K562 (cell line): ENCODE measurements around the gene GADL1. TPM values are rescaled to one million over a fixed set of nuclear protein-coding genes. Genes with fewer than 3 reads are reported as not detected.

Experiments used
- ATAC-seq: fragments of 200-7000 bp; cut with Tn5 transposase; 3 replicates; pipeline ENCODE4 v1.9.1; 2020; ENCODE audit warnings: moderate library complexity
- BruUV-seq: library from RNA; stranded (reverse); fragments of 400-500 nt; replicated peaks from 2 replicates; lab custom pipeline; 2021; lab: Mats Ljungman, UMichigan
- CTCF ChIA-PET: fragments of 300-600 bp; formaldehyde crosslinking; extraction: SDS; loops from one replicate; lab custom pipeline; 2021; ENCODE audit warnings: low intra/inter-chr PET ratio; lab: Yijun Ruan, JAX
- POLR2A ChIA-PET: fragments of 300-600, 350-650 bp; sonication (Branson Sonifier 250); formaldehyde crosslinking; extraction: SDS; loops from one replicate; lab custom pipeline; 2021; ENCODE audit warnings: antibody characterized with exemption, inconsistent platforms; lab: Yijun Ruan, JAX
- DNase-seq, 4 experiments: peaks; one replicate each; pipeline versions ENCODE4 v3.0.0 to v3.0.0-alpha.2; 2011 to 2018; ENCODE audit warnings: low spot score in 3 of 4, mixed read lengths in 3 of 4; ENCODE audit errors: extremely low read depth in 1 of 4
- FAIRE-seq: peaks from 2 replicates; lab custom pipeline; 2011; peaks lifted over from hg19 to GRCh38; lab: Jason Lieb, UNC
- H2AFZ ChIP-seq: 2 replicates; pipeline ENCODE4 v1.6.0; 2011; ENCODE audit warnings: low read depth, low read length, control low read depth, inconsistent platforms
- H3K27ac ChIP-seq: fragments of 200-600 bp; 3 replicates; pipeline ENCODE4 v1.8.0; 2011; ENCODE audit warnings: low read depth, mild to moderate bottlenecking, control low read depth, inconsistent platforms, low read length, moderate library complexity, mixed read lengths; ENCODE audit errors: extremely low read depth
- H3K27me3 ChIP-seq, 2 experiments: fragments of 300-600 bp in 1 of 2; 2 replicates in 1 of 2; 3 replicates in 1 of 2; pipeline versions ENCODE4 v1.6.0 to v1.8.0; 2011; ENCODE audit warnings: inconsistent platforms in 2 of 2, low read length in 2 of 2, mild to moderate bottlenecking in 1 of 2, mixed read lengths in 1 of 2, moderate library complexity in 1 of 2; ENCODE audit not compliant: control insufficient read depth in 2 of 2, insufficient read depth in 2 of 2
- H3K36me3 ChIP-seq: fragments of 300-600 bp; 3 replicates; pipeline ENCODE4 v1.8.0; 2011; ENCODE audit warnings: mild to moderate bottlenecking, low read length, inconsistent platforms; ENCODE audit not compliant: control insufficient read depth, insufficient read depth
- H3K4me1 ChIP-seq, 2 experiments: fragments of 200-600 bp in 1 of 2; replicated peaks in 1 of 2; 2 replicates in 1 of 2; 3 replicates in 1 of 2; pipeline versions ENCODE4 v1.5.1 to v1.8.0; 2011; ENCODE audit warnings: inconsistent platforms in 2 of 2, low read length in 2 of 2, mild to moderate bottlenecking in 1 of 2, mixed read lengths in 1 of 2, moderate library complexity in 1 of 2; ENCODE audit not compliant: control insufficient read depth in 2 of 2, insufficient read depth in 2 of 2
- H3K4me2 ChIP-seq: 2 replicates; pipeline ENCODE4 v1.6.1; 2011; ENCODE audit warnings: low read length, control low read depth, inconsistent platforms, mixed read lengths; ENCODE audit not compliant: insufficient read depth
- H3K4me3 ChIP-seq: fragments of 200-600 bp; sonication (generic), shearing (Covaris generic); 2 replicates; pipeline ENCODE4 v1.5.1; 2016; ENCODE audit warnings: control low read depth, inconsistent platforms
- H3K79me2 ChIP-seq: fragments of 200-600 bp; 3 replicates; pipeline ENCODE4 v1.8.0; 2011; ENCODE audit warnings: low read length, inconsistent platforms; ENCODE audit not compliant: control insufficient read depth, insufficient read depth
- H3K9ac ChIP-seq, 2 experiments: 2 replicates each; pipeline versions ENCODE4 v1.6.0 to v1.6.1; 2011; ENCODE audit warnings: low read depth in 2 of 2, low read length in 2 of 2, control low read depth in 1 of 2, inconsistent platforms in 1 of 2, mild to moderate bottlenecking in 1 of 2, mixed read lengths in 1 of 2; ENCODE audit not compliant: insufficient read depth in 1 of 2
- H3K9me1 ChIP-seq: one replicate; pipeline ENCODE4 v1.6.0; 2011; ENCODE audit warnings: inconsistent platforms, mild to moderate bottlenecking, low read length, moderate library complexity; ENCODE audit not compliant: control insufficient read depth, insufficient read depth
- H3K9me3 ChIP-seq: replicated peaks from 2 replicates; pipeline ENCODE4 v1.5.1; 2011; ENCODE audit warnings: low read depth, low read length, inconsistent platforms; ENCODE audit not compliant: control insufficient read depth, insufficient read depth
- H4K20me1 ChIP-seq: replicated peaks from 2 replicates; pipeline ENCODE4 v1.6.1; 2011; ENCODE audit warnings: low read length, inconsistent platforms, mixed read lengths; ENCODE audit not compliant: control insufficient read depth, insufficient read depth
- BRD4 ChIP-seq: fragments of 200-600 bp; sonication (generic); IDR thresholded peaks from 2 replicates; pipeline ENCODE4 v1.6.1; 2017; ENCODE audit warnings: inconsistent platforms
- CREB3 ChIP-seq: fragments of 450-650 bp; conservative IDR thresholded peaks from 2 replicates; pipeline ENCODE4 v1.6.1; 2016; ENCODE audit warnings: missing genetic modification characterization, low read depth, mild to moderate bottlenecking, missing compliant biosample characterization, moderate library complexity
- FOXA1 ChIP-seq: fragments of 450-650 bp; IDR thresholded peaks from 2 replicates; pipeline ENCODE4 v1.6.1; 2016; ENCODE audit warnings: mild to moderate bottlenecking, borderline replicate concordance
- GTF2A2 ChIP-seq: IDR thresholded peaks from 2 replicates; pipeline ENCODE4 v1.6.1; 2016; ENCODE audit warnings: mild to moderate bottlenecking, missing genetic modification characterization, missing compliant biosample characterization
- WGBS: fragments of 100-300 bp; shearing (Covaris generic); methylation state at CpG from one replicate; pipeline ENCODE4 v1.1.6; 2016; ENCODE audit warnings: low coverage, mixed read lengths; ENCODE audit not compliant: insufficient coverage; ENCODE audit errors: missing lambda C conversion rate; 5-methylcytosine and 5-hydroxymethylcytosine counted together
- in situ Hi-C: fragments of 300-500 bp; cut with MboI; formaldehyde crosslinking; loops from 4 replicates; pipeline ENCODE4 v1.15.0; 2018; ENCODE audit warnings: inconsistent platforms, mixed read lengths
- intact Hi-C: fragments of 100-400 bp; cut with micrococcal nuclease; formaldehyde crosslinking; loops from 2 replicates; pipeline ENCODE4 v1.14.2; 2022
- polyA plus RNA-seq, 8 experiments: library from polyadenylated mRNA; depleted of rRNA in 4 of 8; stranded (reverse) in 5 of 8; unstranded in 3 of 8; fragments of >200 nt; fragmentation: Nextera tagmentation in 2 of 8; fragmentation: Illumina TruSeq in 1 of 8; extraction: Ambion mirVana in 2 of 8; extraction: Trizol in 1 of 8; gene quantifications; 2 replicates each; pipeline versions ENCODE4 v1.2.1 to v1.2.3, GENCODE V29; 2011 to 2014; ENCODE audit warnings: inconsistent platforms in 1 of 8, missing spikeins in 1 of 8
- total RNA-seq, 7 experiments: library from RNA; depleted of rRNA in 6 of 7; stranded (reverse); fragments of >200 nt in 6 of 7; fragmentation: Illumina TruSeq in 2 of 7; extraction: Trizol in 2 of 7; gene quantifications; 2 replicates each; pipeline versions ENCODE4 v1.2.1 to v1.2.3, GENCODE V29; 2011 to 2021; ENCODE audit warnings: low replicate concordance in 1 of 7

GADL1 gene
- total and polyA plus RNA-seq, 9 of the 15 experiments (the other 6 are each of a cell fraction or from before 2014, with no cell fraction given): 0.07 TPM; not detected in 8

- no TSS peak for BruUV-seq
- in situ Hi-C loops: loop anchor here (25.0 kb wide), 1 partner anchor 986 kb away; no protein-coding TSS in a partner anchor
- CTCF ChIA-PET: no interaction called here
Observed at GRCh38 chr3:30776186-30776815, 118.2 kb downstream of the GADL1 start.

More at GRCh38 chr3:30776186-30776815, 118.2 kb downstream of the GADL1 start:
- ATAC-seq (no peak), FAIRE-seq (no peak), DNase-seq (no peak)
- H3K36me3 ChIP-seq: no peaks in the 10 kb centered on the region
- intact Hi-C loops: loop anchor here (5.0 to 10.0 kb wide), 2 partner anchors 356 to 918 kb away; no protein-coding TSS in a partner anchor
- WGBS: 2% methylated on average over 3 of the region's 3 CpGs
- no peaks in the 10 kb centered on the region for H4K20me1 ChIP-seq
- TF ChIP-seq CREB3 (tag) (no peak), GTF2A2 (tag) (no peak), FOXA1 (no peak), BRD4 (no peak)
- H3K9ac ChIP-seq: no peak overlapping the region
- H3K27me3 ChIP-seq: no peaks in the 10 kb centered on the region
- no peaks in the 10 kb centered on the region for H3K9me3 ChIP-seq
- no peaks in the 10 kb centered on the region for H3K9me1 ChIP-seq
- H2AFZ ChIP-seq: no peak overlapping the region
- no peak overlapping the region for H3K27ac ChIP-seq
- POLR2A ChIA-PET: interaction anchor here (0.7 kb wide), 1 partner anchor 81 kb away, joined by 3 read pairs; no protein-coding TSS in a partner anchor
- no peak overlapping the region for H3K4me3 ChIP-seq
- H3K4me1 ChIP-seq: no peaks in the 10 kb centered on the region
- no peak overlapping the region for H3K4me2 ChIP-seq
- no peaks in the 10 kb centered on the region for H3K79me2 ChIP-seq
